Aorta (tissue), 5 donors: ENCODE results near the gene DCC. TPM values are rescaled to one million over a fixed set of nuclear protein-coding genes. Genes with fewer than 3 reads are reported as not detected.

ENCODE experiments used
- ATAC-seq: fragments of 200-7000 bp; cut with Tn5 transposase; one replicate; pipeline ENCODE4 v1.9.1; 2022; ENCODE audit warnings: moderate library complexity; ENCODE audit not compliant: low FRiP score
- DNase-seq, 2 donors: peaks; one replicate each; pipeline ENCODE4 v3.0.0-alpha.2; 2020
- H3K27ac ChIP-seq, 2 donors: one replicate each; pipeline ENCODE4 v1.5.1; 2013; ENCODE audit warnings: low read length in 2 of 2, mild to moderate bottlenecking in 2 of 2, moderate library complexity in 2 of 2, control low read depth in 1 of 2, inconsistent platforms in 1 of 2, low read depth in 1 of 2
- H3K27me3 ChIP-seq, 2 donors: one replicate each; pipeline ENCODE4 v1.6.1; 2013; ENCODE audit warnings: control low read depth in 1 of 2, low read length in 1 of 2, mild to moderate bottlenecking in 1 of 2, moderate library complexity in 1 of 2; ENCODE audit not compliant: insufficient read depth in 2 of 2, control insufficient read depth in 1 of 2
- H3K36me3 ChIP-seq, 2 donors: one replicate each; pipeline ENCODE4 v1.6.1; 2013; ENCODE audit warnings: control low read depth in 1 of 2, low read length in 1 of 2, mild to moderate bottlenecking in 1 of 2; ENCODE audit not compliant: insufficient read depth in 2 of 2, control insufficient read depth in 1 of 2
- H3K4me1 ChIP-seq, 2 donors: one replicate each; pipeline ENCODE4 v1.6.1; 2013; ENCODE audit warnings: low read length in 2 of 2, control low read depth in 1 of 2, mild to moderate bottlenecking in 1 of 2, moderate library complexity in 1 of 2; ENCODE audit not compliant: insufficient read depth in 2 of 2, control insufficient read depth in 1 of 2
- H3K4me3 ChIP-seq, 2 donors: one replicate each; pipeline ENCODE4 v1.5.1; 2013; ENCODE audit warnings: low read length in 2 of 2, control low read depth in 1 of 2, mild to moderate bottlenecking in 1 of 2
- H3K9me3 ChIP-seq: one replicate; pipeline ENCODE4 v1.6.1; 2013; ENCODE audit warnings: mild to moderate bottlenecking, low read length; ENCODE audit not compliant: control insufficient read depth
- WGBS, 2 donors: extraction: QIAGEN DNeasy Blood & Tissue Kit; methylation state at CpG; one replicate each; pipeline ENCODE4 v1.1.7; 2013; 5-methylcytosine and 5-hydroxymethylcytosine counted together
- intact Hi-C, 2 donors: fragments of 100-400 bp; cut with DNase I; formaldehyde crosslinking; loops; one replicate each; pipeline versions ENCODE4 v1.14.2 to v1.15.0; 2022
- polyA plus RNA-seq, 2 donors: library from polyadenylated mRNA; stranded (reverse); fragments of 200-250 nt; gene quantifications; one replicate each; pipeline ENCODE4 v1.2.3, GENCODE V29; 2013
- total RNA-seq, 2 donors: library from RNA; stranded (reverse); fragmentation: NEBNext Ultra II Directional; extraction: Animal tissue kit (Norgen Biotek cat#: 25700); gene quantifications; one replicate each; pipeline ENCODE4 v1.2.1, GENCODE V29; 2021
- donor health status: healthy with polysubstance abuse.
- donor health status: Bipolar disorder and iron deficiency.
- donor health status: DM: no; HTN: no; CAD: no.
- donor health status: DM: no; HTN: no; CAD: no.
- donor health status: DM: yes; HTN: yes; CAD: no.

The DCC gene
- total and polyA plus RNA-seq, 4 donors: 0.78 TPM; not detected in 3

- H3K4me1 ChIP-seq: no peaks in the 10 kb centered on the region
- intact Hi-C loops: no loop called here
- no peaks in the 10 kb centered on the region for H3K27me3 ChIP-seq
- ATAC-seq: no peak
- H3K36me3 ChIP-seq: no peaks in the 10 kb centered on the region
- 88 to 96% methylated on average over 3 of the region's 3 CpGs for WGBS, 2 donors
- H3K4me3 ChIP-seq: no peak overlapping the region
- no peak for DNase-seq
- no peaks in the 10 kb centered on the region for H3K9me3 ChIP-seq
- no peak overlapping the region for H3K27ac ChIP-seq
These were observed 693.1 kb downstream of the DCC start for GRCh38 chr18:53033128-53033527.

- Histone ChIP-seq H3K36me3 (no peaks in the 10 kb centered on the region), H3K4me1 (no peaks in the 10 kb centered on the region), H3K27me3 (no peaks in the 10 kb centered on the region), H3K9me3 (peaks cover 2% of the 10 kb centered on the region), H3K27ac (no peak overlapping the region), H3K4me3 (no peak overlapping the region)
- ATAC-seq: no peak
- DNase-seq: no peak
- intact Hi-C loops: no loop called here
These were observed 698.6 kb downstream of the DCC start for GRCh38 chr18:53038608-53039007.

- H3K27ac ChIP-seq: no peak overlapping the region
- no peaks in the 10 kb centered on the region for H3K27me3 ChIP-seq
- intact Hi-C loops: no loop called here
These were observed 700.3 kb downstream of the DCC start for GRCh38 chr18:53040286-53040685.

GRCh38 chr18:53056064-53056463 lies 716.1 kb downstream of the DCC start:
- ATAC-seq (no peak), DNase-seq (no peak)
- 77 to 81% methylated on average over 6 of the region's 6 CpGs for WGBS, 2 donors
- Histone ChIP-seq H3K36me3 (no peaks in the 10 kb centered on the region), H3K27ac (no peak overlapping the region), H3K4me3 (no peak overlapping the region), H3K4me1 (no peaks in the 10 kb centered on the region), H3K27me3 (no peaks in the 10 kb centered on the region), H3K9me3 (no peaks in the 10 kb centered on the region)
- intact Hi-C loops: no loop called here

More at GRCh38 chr18:53040286-53040685, 700.3 kb downstream of the DCC start:
- H3K9me3 ChIP-seq: peaks cover 2% of the 10 kb centered on the region
- H3K36me3 ChIP-seq: no peaks in the 10 kb centered on the region
- H3K4me1 ChIP-seq: no peaks in the 10 kb centered on the region
- no peak for DNase-seq
- H3K4me3 ChIP-seq: no peak overlapping the region
- no peak for ATAC-seq
- 62 to 64% methylated on average over 3 of the region's 3 CpGs for WGBS, 2 donors

GRCh38 chr18:53070788-53071187 lies 730.8 kb downstream of the DCC start:
- H3K4me1 ChIP-seq: no peaks in the 10 kb centered on the region
- intact Hi-C loops: no loop called here
- no peaks in the 10 kb centered on the region for H3K9me3 ChIP-seq
- no peaks in the 10 kb centered on the region for H3K36me3 ChIP-seq
- no peaks in the 10 kb centered on the region for H3K27me3 ChIP-seq
- H3K27ac ChIP-seq: no peak overlapping the region
- DNase-seq (no peak), ATAC-seq (no peak)
- WGBS, 2 donors: 10 to 11% methylated on average over 6 of the region's 6 CpGs
- H3K4me3 ChIP-seq: no peak overlapping the region

- ATAC-seq: no peak
- DNase-seq: no peak
- Histone ChIP-seq H3K9me3 (peaks cover 2% of the 10 kb centered on the region), H3K4me1 (no peaks in the 10 kb centered on the region), H3K27me3 (no peaks in the 10 kb centered on the region), H3K27ac (no peak overlapping the region), H3K4me3 (no peak overlapping the region), H3K36me3 (no peaks in the 10 kb centered on the region)
- intact Hi-C loops: no loop called here
- WGBS, 2 donors: 65 to 74% methylated on average over 2 of the region's 2 CpGs
These were observed 740.7 kb downstream of the DCC start for GRCh38 chr18:53080687-53081086.

GRCh38 chr18:53093636-53094035 lies 753.6 kb downstream of the DCC start:
- ATAC-seq: no peak
- no peak for DNase-seq
- intact Hi-C loops: no loop called here
- Histone ChIP-seq H3K9me3 (no peaks in the 10 kb centered on the region), H3K4me1 (no peaks in the 10 kb centered on the region), H3K27me3 (no peaks in the 10 kb centered on the region), H3K36me3 (no peaks in the 10 kb centered on the region), H3K4me3 (no peak overlapping the region), H3K27ac (no peak overlapping the region)
- 23 to 36% methylated on average over 5 of the region's 5 CpGs for WGBS, 2 donors

GRCh38 chr18:53101536-53102105 lies 761.6 kb downstream of the DCC start:
- H3K9me3 ChIP-seq: no peaks in the 10 kb centered on the region
- H3K27me3 ChIP-seq: no peaks in the 10 kb centered on the region
- H3K4me3 ChIP-seq: no peak overlapping the region
- no peaks in the 10 kb centered on the region for H3K36me3 ChIP-seq
- H3K4me1 ChIP-seq: no peaks in the 10 kb centered on the region
- 13 to 21% methylated on average over 5 of the region's 5 CpGs for WGBS, 2 donors
- H3K27ac ChIP-seq: no peak overlapping the region
- DNase-seq (no peak), ATAC-seq (no peak)
- intact Hi-C loops: no loop called here

- Histone ChIP-seq H3K27me3 (no peaks in the 10 kb centered on the region), H3K27ac (no peak overlapping the region), H3K4me3 (no peak overlapping the region), H3K36me3 (no peaks in the 10 kb centered on the region), H3K9me3 (no peaks in the 10 kb centered on the region), H3K4me1 (no peaks in the 10 kb centered on the region)
- DNase-seq (no peak), ATAC-seq (no peak)
- WGBS, 2 donors: 35 to 45% methylated on average over 3 of the region's 3 CpGs
- intact Hi-C loops: no loop called here
These were observed 774.4 kb downstream of the DCC start for GRCh38 chr18:53114441-53114840.
